Measurements from ENCODE around the gene ENPP3.

The ENPP3 gene

DNA sequence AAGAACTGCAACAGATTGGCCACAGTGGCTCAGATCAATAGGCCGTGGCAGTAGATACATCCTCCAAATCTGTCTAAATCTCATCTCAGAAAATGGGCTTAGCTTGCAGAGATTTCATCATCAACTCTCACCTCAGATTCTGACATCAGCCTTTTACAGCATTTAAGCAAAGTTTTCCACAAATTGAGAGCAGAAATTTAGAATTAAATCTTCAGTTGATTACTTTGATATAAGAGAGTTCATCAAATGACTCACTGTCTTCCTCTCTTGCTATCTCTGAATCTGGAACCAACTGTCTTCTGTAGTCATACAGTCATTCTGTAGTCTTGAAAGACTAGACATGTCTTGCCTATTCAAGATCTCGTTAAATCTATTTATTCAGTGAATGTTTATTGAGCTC lies 118.9 kb downstream of the ENPP3 start:
- Histone ChIP-seq H3K4me3 (ENCODE audit: low read depth, low read length) (no peak overlapping the region), H3K27me3 (no peaks in the 10 kb centered on the region), H3K4me1 (no peaks in the 10 kb centered on the region), H3K9me3 (no peaks in the 10 kb centered on the region), H3K36me3 (no peaks in the 10 kb centered on the region)
- no peak for DNase-seq
- TF ChIP-seq, protein P1, sequence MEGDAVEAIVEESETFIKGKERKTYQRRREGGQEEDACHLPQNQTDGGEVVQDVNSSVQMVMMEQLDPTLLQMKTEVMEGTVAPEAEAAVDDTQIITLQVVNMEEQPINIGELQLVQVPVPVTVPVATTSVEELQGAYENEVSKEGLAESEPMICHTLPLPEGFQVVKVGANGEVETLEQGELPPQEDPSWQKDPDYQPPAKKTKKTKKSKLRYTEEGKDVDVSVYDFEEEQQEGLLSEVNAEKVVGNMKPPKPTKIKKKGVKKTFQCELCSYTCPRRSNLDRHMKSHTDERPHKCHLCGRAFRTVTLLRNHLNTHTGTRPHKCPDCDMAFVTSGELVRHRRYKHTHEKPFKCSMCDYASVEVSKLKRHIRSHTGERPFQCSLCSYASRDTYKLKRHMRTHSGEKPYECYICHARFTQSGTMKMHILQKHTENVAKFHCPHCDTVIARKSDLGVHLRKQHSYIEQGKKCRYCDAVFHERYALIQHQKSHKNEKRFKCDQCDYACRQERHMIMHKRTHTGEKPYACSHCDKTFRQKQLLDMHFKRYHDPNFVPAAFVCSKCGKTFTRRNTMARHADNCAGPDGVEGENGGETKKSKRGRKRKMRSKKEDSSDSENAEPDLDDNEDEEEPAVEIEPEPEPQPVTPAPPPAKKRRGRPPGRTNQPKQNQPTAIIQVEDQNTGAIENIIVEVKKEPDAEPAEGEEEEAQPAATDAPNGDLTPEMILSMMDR (IDR thresholded peaks at IDR 0.05; ENCODE audit: low read depth, low read length): no peak

DNA sequence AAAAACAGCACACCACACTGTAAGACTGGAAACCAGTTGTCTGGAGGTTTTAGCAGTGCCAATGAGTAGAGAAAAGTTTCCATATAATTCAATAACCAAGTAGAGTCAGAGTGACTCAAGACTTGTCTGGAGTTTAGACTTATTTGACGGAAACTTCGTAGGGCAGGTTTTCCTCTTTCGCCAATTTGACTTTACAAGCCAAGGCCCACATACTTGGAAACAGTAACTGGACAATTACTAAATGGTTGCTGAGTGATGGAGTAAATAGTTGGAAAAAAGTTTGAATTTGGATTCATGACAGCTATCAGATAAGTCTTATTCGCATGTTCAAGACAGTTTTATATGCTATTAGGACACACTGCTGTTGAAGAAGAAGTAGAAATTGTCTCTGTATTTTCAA lies 121.8 kb downstream of the ENPP3 start:
- no peaks in the 10 kb centered on the region for H3K4me1 ChIP-seq
- H3K36me3 ChIP-seq: no peaks in the 10 kb centered on the region
- TF ChIP-seq, protein P1 (IDR thresholded peaks at IDR 0.05; ENCODE audit: low read depth, low read length): no peak
- no peaks in the 10 kb centered on the region for H3K27me3 ChIP-seq
- DNase-seq: no peak
- H3K9me3 ChIP-seq: no peaks in the 10 kb centered on the region
- no peak overlapping the region for H3K4me3 ChIP-seq (ENCODE audit: low read depth, low read length)

DNA sequence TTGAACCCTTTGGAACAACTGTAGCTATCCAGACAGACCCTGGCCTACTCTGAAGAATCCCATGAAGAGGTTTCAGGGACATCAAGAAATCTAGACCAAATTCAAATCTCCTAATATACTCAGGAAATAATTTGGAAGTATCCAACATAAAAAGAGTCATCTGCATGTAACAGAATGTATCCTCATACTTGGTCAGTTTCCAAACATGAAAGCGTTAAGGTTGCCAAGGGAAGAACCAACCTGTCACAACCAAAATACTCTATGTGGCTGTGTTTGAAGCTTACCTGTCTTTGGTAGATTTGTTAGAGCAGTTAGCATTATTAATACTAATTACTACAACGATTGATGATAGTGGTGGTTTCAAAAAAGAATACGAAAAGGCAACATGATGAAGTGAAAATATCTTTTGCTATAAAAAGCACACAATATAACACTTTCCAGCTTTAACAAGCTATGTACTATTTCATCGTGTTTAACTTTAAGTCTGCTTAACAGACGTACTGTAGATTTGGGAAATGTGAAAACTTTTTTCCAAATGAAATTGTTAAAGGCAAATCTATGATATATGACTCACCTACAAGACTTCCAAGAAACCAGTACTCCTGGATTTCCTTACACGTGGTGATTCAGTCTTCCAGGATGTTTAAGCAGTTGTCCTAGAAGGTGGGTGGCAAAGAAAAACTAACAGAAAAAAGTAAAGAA lies 124.1 kb downstream of the ENPP3 start:
- Histone ChIP-seq H3K27me3 (no peaks in the 10 kb centered on the region), H3K9me3 (no peaks in the 10 kb centered on the region), H3K4me3 (ENCODE audit: low read depth, low read length) (no peak overlapping the region), H3K4me1 (no peaks in the 10 kb centered on the region), H3K36me3 (no peaks in the 10 kb centered on the region)
- DNase-seq: no peak
- TF ChIP-seq, protein P1 (IDR thresholded peaks at IDR 0.05; ENCODE audit: low read depth, low read length): no peak

DNA sequence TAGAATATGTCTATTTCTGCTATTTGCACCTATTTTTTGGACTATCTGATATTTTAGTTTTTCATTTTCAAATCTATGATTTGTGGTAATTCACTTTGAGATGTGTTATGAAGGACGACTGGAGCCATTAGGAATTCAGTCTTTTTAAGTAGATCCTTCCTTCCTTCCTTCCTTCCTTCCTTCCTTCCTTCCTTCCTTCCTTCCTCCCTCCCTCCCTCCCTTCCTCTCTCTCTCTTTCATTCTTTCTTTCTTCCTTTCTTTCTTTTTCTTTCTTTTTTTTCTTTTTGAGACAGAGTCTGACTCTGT lies 124.6 kb downstream of the ENPP3 start:
- Histone ChIP-seq H3K9me3 (no peaks in the 10 kb centered on the region), H3K36me3 (no peaks in the 10 kb centered on the region), H3K27me3 (no peaks in the 10 kb centered on the region; the same call in 1 of the 2 replicates), H3K4me1 (no peaks in the 10 kb centered on the region), H3K4me3 (ENCODE audit: low read depth, low read length) (no peak overlapping the region)
- TF ChIP-seq, protein P1 (IDR thresholded peaks at IDR 0.05; ENCODE audit: low read depth, low read length): no peak
- no peak for DNase-seq

DNA sequence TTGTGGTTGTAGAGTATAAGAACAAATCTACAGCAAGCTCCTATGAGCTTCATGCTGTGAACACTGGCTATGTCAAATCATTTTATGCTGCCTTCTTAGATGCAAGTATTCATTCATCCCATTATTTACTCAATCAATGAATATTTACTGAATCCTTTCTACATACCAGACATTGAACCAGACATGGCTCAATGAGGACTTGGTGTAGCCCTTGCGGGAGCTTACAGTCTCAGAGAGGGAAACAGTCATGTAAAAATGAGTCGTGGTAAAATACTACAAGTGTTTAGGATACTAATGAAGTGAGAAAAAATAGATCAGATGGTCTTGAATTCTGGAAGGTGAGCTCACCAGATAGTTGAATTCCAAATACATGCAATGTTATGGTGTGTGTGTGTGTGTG lies 125.9 kb downstream of the ENPP3 start:
- Histone ChIP-seq H3K36me3 (no peaks in the 10 kb centered on the region), H3K4me1 (no peaks in the 10 kb centered on the region)

DNA sequence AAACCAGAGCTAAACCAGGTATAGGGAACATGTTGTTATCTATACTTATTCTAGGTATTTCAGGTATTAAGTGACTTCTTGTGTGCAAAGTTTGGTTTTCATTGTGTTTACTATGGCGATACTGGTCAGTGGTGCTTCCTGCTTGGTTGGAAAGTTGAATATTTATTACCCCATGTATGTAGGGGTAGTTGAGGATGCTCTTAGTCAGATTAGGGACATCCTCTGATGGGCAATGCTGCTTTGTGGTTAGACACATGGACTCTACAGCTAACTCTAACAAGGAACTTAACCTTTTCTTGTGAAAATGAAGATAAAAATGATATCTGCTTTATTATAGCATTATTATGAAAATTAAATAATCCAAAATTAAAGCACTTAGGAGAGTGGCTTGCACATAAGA lies 126.6 kb downstream of the ENPP3 start:
- Histone ChIP-seq H3K4me1 (no peaks in the 10 kb centered on the region), H3K36me3 (no peaks in the 10 kb centered on the region), H3K9me3 (no peaks in the 10 kb centered on the region), H3K27me3 (no peaks in the 10 kb centered on the region; the same call in 1 of the 2 replicates), H3K4me3 (ENCODE audit: low read depth, low read length) (no peak overlapping the region)
- no peak for DNase-seq
- TF ChIP-seq, protein P1 (IDR thresholded peaks at IDR 0.05; ENCODE audit: low read depth, low read length): no peak

More for the DNA sequence above, 125.9 kb downstream of the ENPP3 start:
- no peak for DNase-seq
- TF ChIP-seq, protein P1 (IDR thresholded peaks at IDR 0.05; ENCODE audit: low read depth, low read length): no peak
- H3K27me3 ChIP-seq: no peaks in the 10 kb centered on the region; the same call in 1 of the 2 replicates
- no peak overlapping the region for H3K4me3 ChIP-seq (ENCODE audit: low read depth, low read length)
- no peaks in the 10 kb centered on the region for H3K9me3 ChIP-seq
